Esophagus squamous epithelium (tissue), 5 donors: Measurements from ENCODE around the gene SH3PXD2B. TPM values are rescaled to one million over a fixed set of nuclear protein-coding genes. Genes with fewer than 3 reads are reported as not detected.
A peak's percentile ranks its signal among the peaks of the same experiment; 100 is the strongest.
"Not testable (repeated sequence)": the region's sequence is repeated elsewhere in the genome, so short reads cannot be mapped to it uniquely, and the experiment has no call there.

Experiments
- DNase-seq: peaks from one replicate; lab custom pipeline; 2025; lab: John Stamatoyannopoulos, UW
- H3K27ac ChIP-seq, 4 donors: fragments of 200-600 bp; sonication (generic); one replicate each; pipeline ENCODE4 v1.5.1; 2016 to 2019; ENCODE audit warnings: mild to moderate bottlenecking in 1 of 4
- H3K27me3 ChIP-seq, 4 donors: fragments of 200-600 bp; sonication (generic); 1 replicate in 3 of 4; 2 replicates in 1 of 4; pipeline versions ENCODE4 v1.5.1 to v1.6.0; 2017 to 2021; ENCODE audit warnings: antibody characterized with exemption in 1 of 4
- H3K36me3 ChIP-seq, 3 donors: fragments of 200-600 bp; sonication (generic); one replicate each; pipeline ENCODE4 v1.5.1; 2016 to 2019
- H3K4me1 ChIP-seq, 3 donors: fragments of 200-600 bp; sonication (generic); one replicate each; pipeline ENCODE4 v1.5.1; 2017 to 2019
- H3K4me3 ChIP-seq, 4 donors: fragments of 200-600 bp; sonication (generic); 1 replicate in 3 of 4; 2 replicates in 1 of 4; pipeline ENCODE4 v1.5.1; 2016 to 2019; ENCODE audit warnings: mild to moderate bottlenecking in 2 of 4, moderate library complexity in 1 of 4
- H3K9me3 ChIP-seq, 3 donors: fragments of 200-600 bp; sonication (generic); one replicate each; pipeline ENCODE4 v1.5.1; 2016 to 2019
- CTCF ChIP-seq, 6 experiments: fragments of 450-650 bp in 4 of 6; fragments of 200-600 bp in 2 of 6; sonication (generic) in 2 of 6; IDR thresholded peaks; one replicate each; pipeline ENCODE4 v1.5.1; 2016 to 2019; ENCODE audit warnings: antibody characterized with exemption in 6 of 6, mild to moderate bottlenecking in 4 of 6, moderate library complexity in 4 of 6
- POLR2A ChIP-seq, 4 donors: fragments of 450-650 bp; IDR thresholded peaks; one replicate each; pipeline ENCODE4 v1.6.1; 2017; ENCODE audit warnings: antibody characterized with exemption in 4 of 4, mild to moderate bottlenecking in 4 of 4, moderate library complexity in 3 of 4
- WGBS, 2 donors: methylation state at CpG; one replicate each; pipeline ENCODE4 v1.1.5; 2018; 5-methylcytosine and 5-hydroxymethylcytosine counted together
- intact Hi-C: fragments of 100-400 bp; cut with DNase I; formaldehyde crosslinking; loops from one replicate; pipeline ENCODE4 v1.15.0; 2022
- total RNA-seq, 4 donors: library from RNA; depleted of rRNA; stranded (reverse); fragments of >200 nt; gene quantifications; one replicate each; pipeline ENCODE4 v1.1.0, GENCODE V29; 2016
- donor health status: DM: yes; HTN: yes; CAD: no.

Gene SH3PXD2B
- total RNA-seq, 4 donors from 2014 or later: 7.1 to 22.1 (median 13.8) TPM

GRCh38 chr5:172299916-172300439, 154.3 kb downstream of the SH3PXD2B start:
- intact Hi-C loops: loop anchor here (10.0 kb wide), 1 partner anchor 195 kb away; no protein-coding TSS in a partner anchor
- WGBS, 2 donors: 52 to 73% methylated on average over 2 of the region's 2 CpGs
- no peaks in the 10 kb centered on the region for H3K9me3 ChIP-seq
- no peaks in the 10 kb centered on the region for H3K36me3 ChIP-seq
- H3K4me3 ChIP-seq: no peak overlapping the region
- TF ChIP-seq CTCF (IDR thresholded peaks at IDR 0.05): no peak
- TF ChIP-seq POLR2A (IDR thresholded peaks at IDR 0.05): no peak
- H3K27me3 ChIP-seq: no peaks in the 10 kb centered on the region
- peaks cover 0 to 16% (median 0%) of the 10 kb centered on the region in 3 donors for H3K4me1 ChIP-seq
- DNase-seq: no peak
- no peak overlapping the region for H3K27ac ChIP-seq

GRCh38 chr5:172294831-172295230, 159.5 kb downstream of the SH3PXD2B start:
- Histone ChIP-seq H3K9me3 (no peaks in the 10 kb centered on the region), H3K4me3 (no peak overlapping the region), H3K36me3 (no peaks in the 10 kb centered on the region), H3K4me1 (peaks cover 0 to 9% (median 4%) of the 10 kb centered on the region in 3 donors), H3K27ac (no peak overlapping the region), H3K27me3 (no peaks in the 10 kb centered on the region)
- DNase-seq: no peak
- TF ChIP-seq CTCF (IDR thresholded peaks at IDR 0.05) (no peak), POLR2A (IDR thresholded peaks at IDR 0.05) (no peak)
- intact Hi-C loops: loop anchor here (10.0 kb wide), 1 partner anchor 190 kb away; no protein-coding TSS in a partner anchor

GRCh38 chr5:172293745-172294342, 160.5 kb downstream of the SH3PXD2B start:
- no peaks in the 10 kb centered on the region for H3K9me3 ChIP-seq
- no peak for DNase-seq
- H3K4me3 ChIP-seq: no peak overlapping the region
- no peak for TF ChIP-seq CTCF (IDR thresholded peaks at IDR 0.05)
- no peak for TF ChIP-seq POLR2A (IDR thresholded peaks at IDR 0.05)
- no peaks in the 10 kb centered on the region for H3K36me3 ChIP-seq
- H3K27me3 ChIP-seq: no peaks in the 10 kb centered on the region
- intact Hi-C loops: loop anchor here (10.0 kb wide), 1 partner anchor 189 kb away; no protein-coding TSS in a partner anchor
- H3K27ac ChIP-seq: no peak overlapping the region
- 59 to 81% methylated on average over 2 of the region's 2 CpGs for WGBS, 2 donors
- peaks cover 0 to 9% (median 4%) of the 10 kb centered on the region in 3 donors for H3K4me1 ChIP-seq

GRCh38 chr5:172293054-172293744, 161.1 kb downstream of the SH3PXD2B start:
- no peak for TF ChIP-seq POLR2A (IDR thresholded peaks at IDR 0.05)
- TF ChIP-seq CTCF (IDR thresholded peaks at IDR 0.05): peak; percentile 58 to 89 (median 78)
- intact Hi-C loops: loop anchor here (10.0 kb wide), 1 partner anchor 188 kb away; no protein-coding TSS in a partner anchor

GRCh38 chr5:172291837-172292236, 162.5 kb downstream of the SH3PXD2B start:
- WGBS, 2 donors: 72 to 73% methylated on average over 5 of the region's 5 CpGs
- not testable (repeated sequence) for H3K36me3 ChIP-seq, H3K27me3 ChIP-seq, H3K27ac ChIP-seq, H3K4me1 ChIP-seq, H3K4me3 ChIP-seq, H3K9me3 ChIP-seq, DNase-seq
- intact Hi-C loops: loop anchor here (10.0 kb wide), 1 partner anchor 187 kb away; no protein-coding TSS in a partner anchor

More at GRCh38 chr5:172293054-172293744, 161.1 kb downstream of the SH3PXD2B start:
- no peaks in the 10 kb centered on the region for H3K9me3 ChIP-seq
- no peaks in the 10 kb centered on the region for H3K36me3 ChIP-seq
- 24 to 60% methylated on average over 2 to 3 of the region's 5 CpGs for WGBS, 2 donors
- peaks cover 0 to 9% (median 4%) of the 10 kb centered on the region in 3 donors for H3K4me1 ChIP-seq
- DNase-seq: no peak
- H3K27me3 ChIP-seq: no peaks in the 10 kb centered on the region
- no peak overlapping the region for H3K4me3 ChIP-seq
- no peak overlapping the region for H3K27ac ChIP-seq
